T-helper 2 cell treated with Interferon-gamma antibody and Interleukin-4, amounts not matched to agents 100 ng/mL and 5 ng/mL, for 36 hours (primary cell): ENCODE data around the gene RAP1GAP2. TPM values are rescaled to one million over a fixed set of nuclear protein-coding genes. Genes with fewer than 3 reads are reported as not detected.
"Not testable (repeated sequence)": the region's sequence is repeated elsewhere in the genome, so short reads cannot be mapped to it uniquely, and the experiment has no call there.

ENCODE experiments used
- intact Hi-C: fragments of 100-400 bp; cut with micrococcal nuclease; formaldehyde crosslinking; loops from one replicate; pipeline ENCODE4 v1.15.1; 2023
- total RNA-seq: library from RNA; stranded (reverse); gene quantifications from 2 replicates; pipeline ENCODE4 v1.2.3, GENCODE V29; 2022

RAP1GAP2 gene
- total RNA-seq: 48.5 and 50.4 TPM in 2 replicates

GRCh38 chr17:2796164-2797125 is at the start of gene RAP1GAP2:
Gene RAP1GAP2, plus strand, starts transcription at chr17:2796438. Its CDS starts 90 bp downstream, at chr17:2796528.
- intact Hi-C loops: loop anchor here (1.0 kb wide), 1 partner anchor 18 kb away; no protein-coding TSS in a partner anchor

- intact Hi-C loops: no loop called here
Observed at GRCh38 chr17:2749058-2749783, 47.0 kb upstream of the RAP1GAP2 start, which contains the start of gene CCDC92B. Gene CCDC92B, minus strand, starts transcription at chr17:2749652. Its CDS starts 14,507 bp downstream, at chr17:2735145.

GRCh38 chr17:2749784-2750181 is 46.5 kb upstream of the RAP1GAP2 start:
- intact Hi-C loops: no loop called here

GRCh38 chr17:2750721-2751120 is 45.5 kb upstream of the RAP1GAP2 start:
- intact Hi-C loops: no loop called here

- intact Hi-C loops: no loop called here
Observed at GRCh38 chr17:2751491-2751890, 44.7 kb upstream of the RAP1GAP2 start.

GRCh38 chr17:2755891-2756724 is 40.1 kb upstream of the RAP1GAP2 start:
- intact Hi-C loops: no loop called here

- intact Hi-C loops: no loop called here
Observed at GRCh38 chr17:2758870-2759269, 37.4 kb upstream of the RAP1GAP2 start.

GRCh38 chr17:2770129-2770528 is 26.1 kb upstream of the RAP1GAP2 start:
- intact Hi-C loops: no loop called here

GRCh38 chr17:2775206-2775605 is 21.0 kb upstream of the RAP1GAP2 start:
- intact Hi-C loops: no loop called here

GRCh38 chr17:2776589-2777241 is 19.5 kb upstream of the RAP1GAP2 start:
- intact Hi-C loops: no loop called here

GRCh38 chr17:2777242-2777867 is 18.9 kb upstream of the RAP1GAP2 start:
- intact Hi-C loops: no loop called here

GRCh38 chr17:2778489-2778888 is 17.7 kb upstream of the RAP1GAP2 start:
- intact Hi-C loops: no loop called here

- intact Hi-C loops: no loop called here
Observed at GRCh38 chr17:2779545-2779944, 16.7 kb upstream of the RAP1GAP2 start.

GRCh38 chr17:2780256-2780655 is 16.0 kb upstream of the RAP1GAP2 start:
- intact Hi-C loops: no loop called here

- intact Hi-C loops: no loop called here
Observed at GRCh38 chr17:2780931-2781454, 15.2 kb upstream of the RAP1GAP2 start.

GRCh38 chr17:2781598-2781997 is 14.6 kb upstream of the RAP1GAP2 start:
- intact Hi-C loops: not testable (repeated sequence)

GRCh38 chr17:2782055-2782454 is 14.2 kb upstream of the RAP1GAP2 start:
- intact Hi-C loops: no loop called here

GRCh38 chr17:2783310-2784030 is 12.8 kb upstream of the RAP1GAP2 start:
- intact Hi-C loops: no loop called here

GRCh38 chr17:2784864-2785263 is 11.4 kb upstream of the RAP1GAP2 start:
- intact Hi-C loops: loop anchor here (5.0 kb wide), 2 partner anchors 42 to 147 kb away; no protein-coding TSS in a partner anchor
